Pancreas (tissue), 10 donors: Measurements from ENCODE around the gene SIRT5. TPM values are rescaled to one million over a fixed set of nuclear protein-coding genes. Genes with fewer than 3 reads are reported as not detected.

Experiments
- ATAC-seq, 4 donors: fragments of 200-7000 bp; cut with Tn5 transposase; one replicate each; pipeline versions ENCODE4 v1.8.0 to v1.9.1; 2020; ENCODE audit warnings: mild to moderate bottlenecking in 4 of 4, moderate library complexity in 4 of 4
- DNase-seq, 6 donors: peaks; one replicate each; pipeline ENCODE4 v3.0.0-alpha.2; 2020
- FAIRE-seq: peaks from 2 replicates; lab custom pipeline; 2012; peaks lifted over from hg19 to GRCh38; lab: Jason Lieb, UNC
- H3K27ac ChIP-seq, 4 donors: fragments of 200-600 bp; sonication (generic); 1 replicate in 3 of 4; 2 replicates in 1 of 4; pipeline versions ENCODE4 v1.5.0 to v1.8.0; 2020
- H3K27me3 ChIP-seq, 4 donors: fragments of 200-600 bp; one replicate each; pipeline ENCODE4 v1.8.0; 2021
- H3K36me3 ChIP-seq, 3 donors: fragments of 200-600 bp; sonication (generic) in 1 of 3; one replicate each; pipeline versions ENCODE4 v1.5.0 to v1.8.0; 2020 to 2021
- H3K4me1 ChIP-seq, 3 donors: fragments of 200-600 bp; one replicate each; pipeline ENCODE4 v1.8.0; 2021
- H3K4me3 ChIP-seq, 4 donors: fragments of 200-600 bp; sonication (generic) in 2 of 4; one replicate each; pipeline versions ENCODE4 v1.5.0 to v1.8.0; 2020 to 2021
- H3K9me3 ChIP-seq, 4 donors: fragments of 200-600 bp; one replicate each; pipeline ENCODE4 v1.8.0; 2021
- CTCF ChIP-seq, 4 donors: fragments of 200-600 bp; sonication (generic) in 3 of 4; IDR thresholded peaks; one replicate each; pipeline versions ENCODE4 v1.5.0 to v1.8.0; 2021; ENCODE audit warnings: antibody characterized with exemption in 4 of 4
- WGBS, 2 donors: extraction: QIAGEN DNeasy Blood & Tissue Kit; methylation state at CpG; one replicate each; pipeline ENCODE4 v1.1.7; 2013; 5-methylcytosine and 5-hydroxymethylcytosine counted together
- intact Hi-C, 3 donors: fragments of 100-400 bp; cut with DNase I; formaldehyde crosslinking; loops; one replicate each; pipeline versions ENCODE4 v1.11.1 to v1.14.2; 2022
- polyA plus RNA-seq, 2 donors: library from polyadenylated mRNA; stranded (reverse); fragments of 200-250 nt; gene quantifications; one replicate each; pipeline ENCODE4 v1.2.3, GENCODE V29; 2013
- total RNA-seq, 6 donors: library from RNA; stranded (reverse); fragmentation: NEBNext Ultra II Directional in 4 of 6; extraction: Animal tissue kit (Norgen Biotek cat#: 25700) in 4 of 6; gene quantifications; one replicate each; pipeline versions ENCODE4 v1.2.1 to v1.2.4, GENCODE V29; 2021 to 2023
- donor health status: healthy with polysubstance abuse.
- donor health status: DM: no; HTN: no; CAD: no; lungs with moderate emphysema.
- donor health status: DM: no; HTN: no; CAD: no.
- donor health status: control.
- donor health status: control.
- donor health status: Bipolar disorder and iron deficiency.
- donor health status: DM: yes; HTN: yes; CAD: no.
- donor health status: DM: no; HTN: no; CAD: no.
- donor health status: DM: no; HTN: no; CAD: no.
- donor health status: DM: yes; HTN: yes; CAD: no.

The SIRT5 gene
- total RNA-seq (1 to 10 TPM; 3.8 to 8.6 (median 4.7) TPM), polyA plus RNA-seq (1 to 10 TPM; 4.6 to 8.0 TPM)

GRCh38 chr6:13574571-13575376 lies at the start of gene SIRT5:
SIRT5 (plus strand) TSS chr6:13574601; CDS start chr6:13584111, 9,510 bp downstream.
- 1% methylated on average over 45 to 52 of the region's 52 CpGs for WGBS, 2 donors
- Histone ChIP-seq H3K36me3 (no peaks in the 10 kb centered on the region), H3K4me3 (peak within 1 kb of the TSS; percentile 58 to 90 (median 70)), H3K4me1 (peaks cover 0 to 4% (median 0%) of the 10 kb centered on the region in 3 donors), H3K9me3 (no peaks in the 10 kb centered on the region), H3K27ac (peak within 1 kb of the TSS; percentile 89 to 98 (median 96)), H3K27me3 (no peaks in the 10 kb centered on the region)
- ATAC-seq (peak; percentile 77 to 88 (median 82)), DNase-seq (peak; percentile 78 to 93 (median 84)), FAIRE-seq (no peak)
- intact Hi-C loops = no loop called here
- TF ChIP-seq CTCF (IDR thresholded peaks at IDR 0.05) = no peak

GRCh38 chr6:13524801-13525508 lies 49.4 kb upstream of the SIRT5 start:
- no peaks in the 10 kb centered on the region for H3K27me3 ChIP-seq
- no peak for FAIRE-seq
- H3K27ac ChIP-seq = no peak overlapping the region
- DNase-seq = no peak
- intact Hi-C loops = no loop called here
- H3K4me1 ChIP-seq = no peaks in the 10 kb centered on the region
- no peak overlapping the region for H3K4me3 ChIP-seq
- no peaks in the 10 kb centered on the region for H3K9me3 ChIP-seq
- no peaks in the 10 kb centered on the region for H3K36me3 ChIP-seq
- TF ChIP-seq CTCF (IDR thresholded peaks at IDR 0.05) = no peak
- ATAC-seq = no peak
- WGBS, 2 donors = 70 to 75% methylated on average over 12 of the region's 12 CpGs

DNA sequence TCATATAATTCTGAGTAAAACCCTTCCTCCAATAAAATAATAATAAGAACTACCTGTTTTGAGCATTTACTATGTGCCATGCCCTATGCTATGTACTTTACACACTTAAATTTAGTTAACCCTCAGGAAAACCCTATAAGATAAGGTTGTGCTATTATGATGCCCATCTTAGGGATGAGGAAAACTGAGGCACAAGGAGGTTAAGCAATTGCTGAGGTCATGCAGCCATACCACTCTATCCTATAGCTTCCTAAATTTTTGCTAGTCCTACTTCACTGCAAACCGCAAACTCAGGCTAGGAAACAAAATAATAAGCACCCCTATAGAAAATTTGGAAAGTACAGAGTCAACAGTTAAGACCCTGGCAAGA lies 48.1 kb upstream of the SIRT5 start:
- ATAC-seq (no peak), FAIRE-seq (no peak), DNase-seq (no peak)
- no peaks in the 10 kb centered on the region for H3K9me3 ChIP-seq
- H3K27me3 ChIP-seq = no peaks in the 10 kb centered on the region
- no peak for TF ChIP-seq CTCF (IDR thresholded peaks at IDR 0.05)
- H3K36me3 ChIP-seq = no peaks in the 10 kb centered on the region
- H3K4me1 ChIP-seq = no peaks in the 10 kb centered on the region
- peak overlapping the region in 1 of 4 donors; percentile 47 for H3K27ac ChIP-seq
- intact Hi-C loops = no loop called here
- no peak overlapping the region for H3K4me3 ChIP-seq
- 85% methylated on average over 1 of the region's 1 CpG for WGBS, 2 donors

GRCh38 chr6:13526727-13527670 lies 47.4 kb upstream of the SIRT5 start:
- Histone ChIP-seq H3K36me3 (no peaks in the 10 kb centered on the region), H3K27ac (peak overlapping the region in 2 of 4 donors; percentile 23 to 47), H3K9me3 (no peaks in the 10 kb centered on the region), H3K27me3 (no peaks in the 10 kb centered on the region), H3K4me3 (no peak overlapping the region), H3K4me1 (no peaks in the 10 kb centered on the region)
- FAIRE-seq (no peak), ATAC-seq (peak in 3 of 4 donors; percentile 73 to 87 (median 74)), DNase-seq (no peak)
- intact Hi-C loops = no loop called here
- TF ChIP-seq CTCF (IDR thresholded peaks at IDR 0.05) = no peak
- 75 to 76% methylated on average over 17 of the region's 17 CpGs for WGBS, 2 donors
